ENCODE results near the gene KDSR. TPM values are rescaled to one million over a fixed set of nuclear protein-coding genes. Genes with fewer than 3 reads are reported as not detected.

Gene KDSR
- total RNA-seq, 1 experiment from 2014 or later, result 29.8 TPM

DNA sequence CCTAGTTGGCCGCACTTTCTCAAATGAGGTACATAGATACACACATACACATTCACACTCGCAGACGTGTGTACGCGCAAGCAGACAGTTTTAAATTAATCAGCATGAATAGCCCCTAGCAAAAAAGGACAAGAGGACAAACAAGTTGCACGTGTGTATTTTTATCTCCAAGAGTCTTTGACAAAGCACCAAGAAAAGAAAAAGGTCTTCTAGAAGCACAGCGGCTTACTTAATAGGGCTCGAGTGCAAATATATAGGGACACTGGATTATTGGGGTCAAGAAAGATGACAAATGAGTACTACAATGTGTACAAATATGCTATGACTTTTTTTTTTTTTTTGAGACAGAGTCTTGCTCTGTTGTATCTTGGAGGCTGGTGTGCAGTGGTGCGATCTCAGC is 45.7 kb downstream of the KDSR start:
- no TSS peak for BruUV-seq (replicated peaks)
- intact Hi-C loops (cut with micrococcal nuclease; ENCODE audit: unreplicated experiment), result no loop called here
- H3K9me3 ChIP-seq (ENCODE audit: control insufficient read depth, insufficient read depth, low read depth, low read length), result no peaks in the 10 kb centered on the region
- TF ChIP-seq POLR2AphosphoS5 (IDR thresholded peaks at IDR 0.05; ENCODE audit: low read depth, low read length), result no peak
- TF ChIP-seq, protein P1, sequence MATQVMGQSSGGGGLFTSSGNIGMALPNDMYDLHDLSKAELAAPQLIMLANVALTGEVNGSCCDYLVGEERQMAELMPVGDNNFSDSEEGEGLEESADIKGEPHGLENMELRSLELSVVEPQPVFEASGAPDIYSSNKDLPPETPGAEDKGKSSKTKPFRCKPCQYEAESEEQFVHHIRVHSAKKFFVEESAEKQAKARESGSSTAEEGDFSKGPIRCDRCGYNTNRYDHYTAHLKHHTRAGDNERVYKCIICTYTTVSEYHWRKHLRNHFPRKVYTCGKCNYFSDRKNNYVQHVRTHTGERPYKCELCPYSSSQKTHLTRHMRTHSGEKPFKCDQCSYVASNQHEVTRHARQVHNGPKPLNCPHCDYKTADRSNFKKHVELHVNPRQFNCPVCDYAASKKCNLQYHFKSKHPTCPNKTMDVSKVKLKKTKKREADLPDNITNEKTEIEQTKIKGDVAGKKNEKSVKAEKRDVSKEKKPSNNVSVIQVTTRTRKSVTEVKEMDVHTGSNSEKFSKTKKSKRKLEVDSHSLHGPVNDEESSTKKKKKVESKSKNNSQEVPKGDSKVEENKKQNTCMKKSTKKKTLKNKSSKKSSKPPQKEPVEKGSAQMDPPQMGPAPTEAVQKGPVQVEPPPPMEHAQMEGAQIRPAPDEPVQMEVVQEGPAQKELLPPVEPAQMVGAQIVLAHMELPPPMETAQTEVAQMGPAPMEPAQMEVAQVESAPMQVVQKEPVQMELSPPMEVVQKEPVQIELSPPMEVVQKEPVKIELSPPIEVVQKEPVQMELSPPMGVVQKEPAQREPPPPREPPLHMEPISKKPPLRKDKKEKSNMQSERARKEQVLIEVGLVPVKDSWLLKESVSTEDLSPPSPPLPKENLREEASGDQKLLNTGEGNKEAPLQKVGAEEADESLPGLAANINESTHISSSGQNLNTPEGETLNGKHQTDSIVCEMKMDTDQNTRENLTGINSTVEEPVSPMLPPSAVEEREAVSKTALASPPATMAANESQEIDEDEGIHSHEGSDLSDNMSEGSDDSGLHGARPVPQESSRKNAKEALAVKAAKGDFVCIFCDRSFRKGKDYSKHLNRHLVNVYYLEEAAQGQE (IDR thresholded peaks at IDR 0.05; ENCODE audit: insufficient read depth in 1 of 2, low read depth in 2 of 2, low read length in 1 of 2), result no peak
- no peak for TF ChIP-seq SIN3A (IDR thresholded peaks at IDR 0.05; ENCODE audit: borderline replicate concordance, insufficient read depth, low read depth, low read length)
- TF ChIP-seq, protein P2, sequence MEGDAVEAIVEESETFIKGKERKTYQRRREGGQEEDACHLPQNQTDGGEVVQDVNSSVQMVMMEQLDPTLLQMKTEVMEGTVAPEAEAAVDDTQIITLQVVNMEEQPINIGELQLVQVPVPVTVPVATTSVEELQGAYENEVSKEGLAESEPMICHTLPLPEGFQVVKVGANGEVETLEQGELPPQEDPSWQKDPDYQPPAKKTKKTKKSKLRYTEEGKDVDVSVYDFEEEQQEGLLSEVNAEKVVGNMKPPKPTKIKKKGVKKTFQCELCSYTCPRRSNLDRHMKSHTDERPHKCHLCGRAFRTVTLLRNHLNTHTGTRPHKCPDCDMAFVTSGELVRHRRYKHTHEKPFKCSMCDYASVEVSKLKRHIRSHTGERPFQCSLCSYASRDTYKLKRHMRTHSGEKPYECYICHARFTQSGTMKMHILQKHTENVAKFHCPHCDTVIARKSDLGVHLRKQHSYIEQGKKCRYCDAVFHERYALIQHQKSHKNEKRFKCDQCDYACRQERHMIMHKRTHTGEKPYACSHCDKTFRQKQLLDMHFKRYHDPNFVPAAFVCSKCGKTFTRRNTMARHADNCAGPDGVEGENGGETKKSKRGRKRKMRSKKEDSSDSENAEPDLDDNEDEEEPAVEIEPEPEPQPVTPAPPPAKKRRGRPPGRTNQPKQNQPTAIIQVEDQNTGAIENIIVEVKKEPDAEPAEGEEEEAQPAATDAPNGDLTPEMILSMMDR (IDR thresholded peaks at IDR 0.05), result no peak
- no peak for TF ChIP-seq TCF7L2 (IDR thresholded peaks at IDR 0.05; ENCODE audit: low read depth, low read length)
- ChIA-PET POLR2A (no interaction called here), CTCF (interaction anchor here (0.7 kb wide), 1 partner anchor 38 kb away, joined by 6 read pairs; no protein-coding TSS in a partner anchor)
- H3K27ac ChIP-seq (ENCODE audit: low read length), result no peak overlapping the region
- ATAC-seq, result no peak
- in situ Hi-C loops (cut with HindIII; ENCODE audit: low pct_unique_long_range_greater_than_20kb, low sequenced_read_pairs), result no loop called here
- peaks cover 2% of the 10 kb centered on the region; the same call in 1 of the 2 replicates for H3K36me3 ChIP-seq (ENCODE audit: control insufficient read depth, insufficient read depth, low read length)
- peaks cover 21% of the 10 kb centered on the region for H3K27me3 ChIP-seq (ENCODE audit: control insufficient read depth, insufficient read depth, low read length)
- DNase-seq (ENCODE audit: low read depth, low spot score), result no peak
- no peak overlapping the region; a peak in 1 of 4 replicates for H3K4me3 ChIP-seq (ENCODE audit: low read depth in 2 of 2, low read length in 2 of 2)
- peaks cover 6% of the 10 kb centered on the region; the same call in 1 of the 2 replicates for H3K4me1 ChIP-seq (ENCODE audit: control insufficient read depth, insufficient read depth, low read length)

DNA sequence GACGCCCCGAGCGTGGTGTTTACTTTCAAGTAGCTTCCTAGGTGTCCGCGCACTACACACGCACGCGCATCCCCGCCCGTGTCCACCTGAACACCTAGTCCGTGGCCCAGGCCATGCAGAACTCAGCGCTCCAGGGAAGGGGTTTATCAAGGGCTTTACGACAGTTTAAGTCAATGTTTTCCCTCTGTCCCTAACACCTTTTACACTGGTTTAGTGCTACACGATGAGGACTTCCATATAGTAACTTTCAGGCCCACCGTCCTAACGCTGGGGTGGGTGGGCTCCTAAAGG is 46.1 kb downstream of the KDSR start:
- no TSS peak for BruUV-seq (replicated peaks)
- in situ Hi-C loops (cut with HindIII; ENCODE audit: low pct_unique_long_range_greater_than_20kb, low sequenced_read_pairs) (no loop called here), intact Hi-C loops (cut with micrococcal nuclease; ENCODE audit: unreplicated experiment) (no loop called here)
- ATAC-seq (peak; percentile 7; the same call in 1 of the 2 replicates), DNase-seq (ENCODE audit: low read depth, low spot score) (no peak)
- ChIA-PET CTCF (no interaction called here), POLR2A (no interaction called here)
- Histone ChIP-seq H3K36me3 (ENCODE audit: control insufficient read depth, insufficient read depth, low read length) (peaks cover 2% of the 10 kb centered on the region; the same call in 1 of the 2 replicates), H3K4me3 (ENCODE audit: low read depth in 2 of 2, low read length in 2 of 2) (peak overlapping the region; percentile 41 to 50), H3K27ac (ENCODE audit: low read length) (no peak overlapping the region), H3K27me3 (ENCODE audit: control insufficient read depth, insufficient read depth, low read length) (peaks cover 22% of the 10 kb centered on the region), H3K4me1 (ENCODE audit: control insufficient read depth, insufficient read depth, low read length) (peaks cover 6% of the 10 kb centered on the region; the same call in 1 of the 2 replicates), H3K9me3 (ENCODE audit: control insufficient read depth, insufficient read depth, low read depth, low read length) (no peaks in the 10 kb centered on the region)
- TF ChIP-seq TCF7L2 (IDR thresholded peaks at IDR 0.05; ENCODE audit: low read depth, low read length) (no peak), POLR2AphosphoS5 (IDR thresholded peaks at IDR 0.05; ENCODE audit: low read depth, low read length) (no peak), SIN3A (IDR thresholded peaks at IDR 0.05; ENCODE audit: borderline replicate concordance, insufficient read depth, low read depth, low read length) (no peak)
- TF ChIP-seq, protein P1 (IDR thresholded peaks at IDR 0.05; ENCODE audit: insufficient read depth in 1 of 2, low read depth in 2 of 2, low read length in 1 of 2), result no peak
- TF ChIP-seq, protein P2 (IDR thresholded peaks at IDR 0.05), result no peak
